Hematopoietic multipotent progenitor cell treated with erythropoietin and hydrocortisone succinate and interleukin-3 and kit ligand, for 8 days (in vitro differentiated cells): ENCODE data around the gene RUNX2.
A peak's percentile ranks its signal among the peaks of the same experiment; 100 is the strongest.
"Not testable (repeated sequence)": the region's sequence is repeated elsewhere in the genome, so short reads cannot be mapped to it uniquely, and the experiment has no call there.

Experiments used
- DNase-seq: peaks from one replicate; pipeline ENCODE4 v3.0.0-alpha.2; 2015

Gene RUNX2

GRCh38 chr6:45462190-45463134 lies 134.3 kb downstream of the RUNX2 start:
- DNase-seq: no peak

GRCh38 chr6:45464685-45465084 lies 136.6 kb downstream of the RUNX2 start:
- no peak for DNase-seq

DNA sequence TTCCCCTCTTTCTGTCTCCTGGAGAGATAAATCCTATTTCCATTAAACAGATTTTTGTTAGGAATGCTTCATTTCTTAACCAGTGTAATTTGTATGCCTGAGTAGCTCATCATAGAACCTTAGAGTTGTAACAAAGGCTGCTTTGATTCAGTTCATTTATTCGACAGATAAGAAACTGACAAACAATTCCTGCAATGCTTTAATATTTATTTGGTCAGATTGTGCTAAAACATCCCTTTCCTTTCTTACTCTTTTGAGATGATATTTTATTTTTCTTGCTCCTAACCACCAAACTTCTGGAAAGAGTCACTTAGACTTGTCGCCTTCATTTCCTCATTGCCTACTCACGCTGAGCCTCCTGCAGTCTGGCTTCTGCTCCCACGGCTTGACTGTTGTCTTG lies 138.6 kb downstream of the RUNX2 start:
- no peak for DNase-seq

GRCh38 chr6:45467417-45467816 lies 139.3 kb downstream of the RUNX2 start:
- DNase-seq: not testable (repeated sequence)

GRCh38 chr6:45467853-45468252 lies 139.7 kb downstream of the RUNX2 start:
- no peak for DNase-seq

DNA sequence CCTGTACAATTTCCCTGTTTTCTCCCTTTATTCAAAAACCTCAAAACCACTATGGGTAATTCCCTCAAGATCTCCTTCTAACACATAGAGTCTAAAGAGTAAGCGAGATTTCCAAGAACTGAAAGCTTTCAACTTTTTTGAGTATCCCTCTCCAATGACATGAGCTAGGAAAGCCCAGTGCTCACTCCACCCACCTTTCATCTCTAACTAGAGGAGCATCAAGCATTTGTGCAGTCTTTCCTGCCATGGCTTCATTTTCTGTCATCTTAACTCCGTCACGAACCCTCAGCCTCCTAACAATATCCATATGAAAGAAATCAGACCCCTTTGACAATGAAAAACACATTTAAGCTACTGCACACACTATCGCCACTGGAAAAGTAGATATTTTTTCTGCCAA lies 141.5 kb downstream of the RUNX2 start:
- DNase-seq: no peak

DNA sequence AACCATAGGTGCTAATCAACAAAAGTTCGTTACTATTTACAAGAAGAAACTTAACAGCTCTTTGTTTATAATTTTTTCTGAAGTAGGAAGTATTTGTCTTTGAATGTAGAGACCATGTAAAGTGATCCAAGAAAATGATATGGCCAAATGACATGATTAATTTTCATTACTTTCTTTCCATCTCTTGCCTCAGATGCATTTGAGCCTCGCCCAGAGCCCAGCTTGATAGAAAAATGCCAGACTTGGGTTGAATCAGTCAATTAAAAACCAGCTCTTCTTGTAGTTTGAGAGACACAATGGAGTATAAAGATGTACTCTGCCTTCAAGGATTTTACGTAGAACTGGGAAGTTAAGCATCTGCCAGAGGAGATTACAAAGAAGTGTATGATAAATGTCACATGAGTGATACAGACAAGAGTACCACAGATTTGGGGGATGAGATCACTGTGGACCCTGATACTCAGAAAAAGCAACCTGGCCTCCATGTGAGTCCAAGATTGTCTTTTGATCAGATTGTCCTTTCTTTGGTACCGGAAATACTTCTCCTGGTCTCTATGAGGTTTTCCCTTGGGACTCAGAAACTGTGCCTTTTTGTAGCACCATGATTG lies 142.1 kb downstream of the RUNX2 start:
- no peak for DNase-seq

DNA sequence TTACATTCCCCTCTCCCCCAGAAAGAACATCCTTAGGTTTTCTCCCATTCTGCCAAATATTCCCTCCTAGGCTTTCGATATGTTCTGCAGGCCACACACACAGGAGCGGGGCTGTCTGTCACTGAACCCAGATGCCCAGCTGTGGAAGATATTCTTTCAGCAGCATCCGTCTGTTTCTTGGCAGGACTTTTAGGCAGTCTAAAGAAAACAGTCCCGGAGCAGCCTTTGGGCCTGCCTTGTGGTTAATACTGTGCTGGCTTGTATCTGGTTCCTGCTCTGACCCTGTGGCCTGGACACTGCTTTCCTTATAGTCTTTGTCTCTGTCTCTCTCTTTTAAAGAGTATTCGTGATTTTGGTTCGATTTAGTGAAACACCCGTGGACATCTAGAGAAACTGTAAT lies 144.3 kb downstream of the RUNX2 start:
- no peak for DNase-seq

- no peak for DNase-seq
Measured at GRCh38 chr6:45473121-45473993, 145.2 kb downstream of the RUNX2 start.

DNA sequence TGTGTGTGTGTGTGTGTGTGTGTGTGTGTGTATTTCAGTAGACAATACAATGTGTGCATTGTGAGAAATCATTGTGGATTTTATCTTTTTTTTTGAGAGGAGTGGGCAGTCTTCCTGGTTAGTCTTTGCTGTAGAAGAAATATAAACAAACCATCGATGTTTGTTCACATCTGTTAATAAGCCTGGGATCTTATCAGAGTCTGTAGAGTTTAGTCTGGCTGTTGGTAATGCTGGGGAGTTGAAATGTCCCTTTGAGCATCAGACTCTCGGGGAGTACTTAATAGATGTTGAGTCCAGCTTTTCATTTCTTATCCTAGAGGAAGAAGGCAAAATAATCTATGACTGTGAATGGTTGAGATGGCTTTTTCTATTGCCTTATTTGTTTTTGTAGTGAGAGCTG lies 146.2 kb downstream of the RUNX2 start:
- DNase-seq: no peak

DNA sequence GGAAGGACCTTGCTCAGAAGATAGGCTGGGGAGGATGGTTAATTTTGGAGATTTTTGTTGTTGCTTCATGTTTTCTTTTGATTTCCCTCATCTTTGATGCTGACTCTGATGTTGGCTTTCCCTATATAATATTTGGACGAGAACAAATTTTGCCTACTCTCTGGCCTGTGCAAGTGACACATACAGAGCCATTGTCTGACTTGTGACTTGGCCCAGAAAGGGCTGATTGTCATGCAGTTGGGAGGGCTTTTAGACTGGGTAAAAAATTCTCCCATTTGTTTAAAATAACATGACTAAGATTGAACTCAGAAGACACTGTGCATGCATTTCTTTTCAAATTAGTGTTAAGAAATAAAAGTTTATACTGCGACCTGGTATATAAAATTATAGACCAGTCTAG lies 148.2 kb downstream of the RUNX2 start:
- no peak for DNase-seq

- no peak for DNase-seq
Measured at GRCh38 chr6:45477278-45477677, 149.1 kb downstream of the RUNX2 start.

GRCh38 chr6:45477790-45478189 lies 149.7 kb downstream of the RUNX2 start:
- no peak for DNase-seq

DNA sequence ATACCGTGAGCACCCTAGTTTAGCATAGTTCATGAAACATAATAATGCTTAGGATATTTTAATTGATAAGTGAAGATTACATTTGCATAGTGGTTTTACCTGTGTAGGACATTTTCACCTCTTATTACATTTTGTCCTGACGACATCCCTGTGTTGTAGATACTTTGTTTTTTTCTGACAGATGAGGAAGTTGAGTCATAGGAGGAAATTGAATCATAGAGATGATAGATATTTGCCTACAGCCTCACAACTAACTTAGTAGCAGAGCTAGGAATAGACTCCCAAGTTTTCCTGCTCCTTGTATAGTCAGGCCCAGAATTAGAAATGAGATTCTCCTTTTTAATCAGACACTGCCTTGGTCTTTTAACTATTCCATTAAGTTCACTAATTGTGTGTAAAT lies 150.1 kb downstream of the RUNX2 start:
- no peak for DNase-seq

- DNase-seq: no peak
Measured at GRCh38 chr6:45479834-45480751, 152.0 kb downstream of the RUNX2 start.

DNA sequence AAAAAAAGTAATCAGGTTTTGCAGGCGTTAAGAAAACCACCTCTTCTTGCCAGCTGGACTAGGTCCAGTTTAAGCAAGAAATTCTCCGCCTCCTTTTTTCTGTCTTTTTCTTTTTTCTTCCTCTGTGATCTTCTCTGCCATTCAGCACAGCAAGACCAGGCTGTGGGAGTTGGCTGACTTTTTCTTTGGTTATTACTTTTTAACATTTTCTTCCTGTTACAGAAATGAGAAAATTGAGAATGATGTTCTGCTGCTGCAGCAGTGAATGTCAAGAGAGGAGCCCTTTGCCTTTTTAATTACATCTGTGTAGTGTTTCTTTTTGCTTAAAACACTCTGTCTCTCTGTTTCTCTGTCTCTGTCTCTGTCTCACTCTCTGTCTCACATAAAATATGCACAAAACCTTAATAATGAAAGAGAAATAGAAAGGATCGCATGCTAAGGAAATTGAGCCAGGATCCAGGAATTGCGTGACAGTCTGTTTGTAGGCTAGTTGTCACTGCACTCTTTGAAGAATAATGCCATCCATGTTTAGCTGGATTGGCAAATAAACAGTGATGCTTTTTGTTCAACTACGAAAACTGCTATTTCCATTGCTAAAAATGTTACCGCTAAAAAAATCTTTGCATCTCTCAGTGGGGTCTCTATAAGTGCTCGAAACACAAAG lies 152.8 kb downstream of the RUNX2 start:
- peak; percentile 19 for DNase-seq

DNA sequence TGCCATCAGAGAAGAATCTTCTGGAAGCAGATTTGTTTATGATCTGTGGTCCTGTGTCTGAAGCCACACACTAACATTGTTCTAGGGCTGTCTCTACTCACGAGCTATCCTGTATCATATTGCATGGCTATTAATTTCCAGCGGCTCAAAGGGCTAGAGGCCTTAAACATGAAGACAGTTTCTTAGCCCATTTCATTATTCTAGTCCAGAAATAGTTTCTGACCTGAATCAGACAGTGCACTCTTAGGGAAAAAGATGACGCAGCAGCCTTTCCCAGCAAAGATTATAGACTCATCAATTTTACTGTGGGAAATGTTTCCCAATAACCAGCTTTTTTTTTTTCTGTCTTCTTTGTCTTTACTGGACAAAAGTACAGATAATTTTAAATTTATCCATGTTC lies 154.9 kb downstream of the RUNX2 start:
- no peak for DNase-seq

- no peak for DNase-seq
Measured at GRCh38 chr6:45483501-45483900, 155.4 kb downstream of the RUNX2 start.

GRCh38 chr6:45486736-45487135 lies 158.6 kb downstream of the RUNX2 start:
- no peak for DNase-seq

- no peak for DNase-seq
Measured at GRCh38 chr6:45487645-45488044, 159.5 kb downstream of the RUNX2 start.

DNA sequence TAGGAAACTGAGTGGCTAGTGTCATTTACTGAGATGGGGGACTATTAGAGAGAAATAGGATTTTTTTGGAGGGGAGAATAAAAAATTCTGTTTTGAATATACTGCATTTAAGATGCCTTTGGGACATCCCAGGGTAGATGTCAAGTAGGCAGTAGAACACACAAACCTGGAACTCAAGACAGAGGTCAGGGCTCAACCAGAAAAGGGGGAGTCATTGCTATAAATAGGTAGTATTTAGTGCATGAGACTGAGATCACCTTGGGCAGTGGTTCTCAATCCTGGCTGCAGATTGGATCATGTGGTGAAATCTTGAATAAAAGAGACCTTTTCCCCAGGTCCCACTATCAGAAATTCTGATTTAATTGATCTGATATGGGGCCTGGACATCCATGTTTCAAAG lies 160.1 kb downstream of the RUNX2 start:
- no peak for DNase-seq

- peak; percentile 13 for DNase-seq
Measured at GRCh38 chr6:45488889-45489288, 160.8 kb downstream of the RUNX2 start.
